ENCODE data around the gene NME4.

DNA sequence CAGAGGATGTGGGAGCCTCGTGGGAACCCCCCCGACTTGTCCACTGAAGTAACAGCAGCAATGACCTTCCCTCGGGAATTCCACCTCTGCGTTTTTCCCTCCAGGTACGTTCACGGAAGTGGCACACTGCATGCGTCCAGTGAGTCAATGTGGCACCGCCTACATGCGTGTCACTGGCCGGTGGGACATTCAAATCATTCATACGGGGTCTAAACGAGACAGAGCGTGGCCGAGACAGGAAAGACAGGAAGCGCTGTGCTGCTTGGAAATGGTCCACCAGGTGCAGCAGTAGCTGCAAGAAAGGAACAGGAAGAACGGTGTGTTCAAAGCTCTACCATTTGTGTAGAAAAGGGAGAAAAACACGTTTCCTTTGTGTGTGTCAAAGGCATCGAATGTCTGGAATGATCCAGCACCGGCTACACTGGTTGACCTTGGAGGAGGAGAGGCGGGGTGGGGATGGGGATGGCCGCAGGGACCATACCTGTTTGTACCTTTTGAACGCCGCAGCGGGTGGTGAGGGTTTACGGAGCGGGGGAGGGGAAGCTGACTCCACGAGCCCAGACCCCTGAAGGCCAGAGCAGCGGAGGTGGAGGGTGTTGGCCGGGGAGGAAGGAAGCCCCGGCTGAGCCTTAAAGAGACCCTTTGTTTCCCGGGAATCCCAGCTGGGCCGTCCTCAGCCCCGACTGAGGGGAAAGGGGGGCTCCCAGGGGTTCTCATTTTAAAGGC, 13.5 kb upstream of the NME4 start:
- TF ChIP-seq, protein P1, sequence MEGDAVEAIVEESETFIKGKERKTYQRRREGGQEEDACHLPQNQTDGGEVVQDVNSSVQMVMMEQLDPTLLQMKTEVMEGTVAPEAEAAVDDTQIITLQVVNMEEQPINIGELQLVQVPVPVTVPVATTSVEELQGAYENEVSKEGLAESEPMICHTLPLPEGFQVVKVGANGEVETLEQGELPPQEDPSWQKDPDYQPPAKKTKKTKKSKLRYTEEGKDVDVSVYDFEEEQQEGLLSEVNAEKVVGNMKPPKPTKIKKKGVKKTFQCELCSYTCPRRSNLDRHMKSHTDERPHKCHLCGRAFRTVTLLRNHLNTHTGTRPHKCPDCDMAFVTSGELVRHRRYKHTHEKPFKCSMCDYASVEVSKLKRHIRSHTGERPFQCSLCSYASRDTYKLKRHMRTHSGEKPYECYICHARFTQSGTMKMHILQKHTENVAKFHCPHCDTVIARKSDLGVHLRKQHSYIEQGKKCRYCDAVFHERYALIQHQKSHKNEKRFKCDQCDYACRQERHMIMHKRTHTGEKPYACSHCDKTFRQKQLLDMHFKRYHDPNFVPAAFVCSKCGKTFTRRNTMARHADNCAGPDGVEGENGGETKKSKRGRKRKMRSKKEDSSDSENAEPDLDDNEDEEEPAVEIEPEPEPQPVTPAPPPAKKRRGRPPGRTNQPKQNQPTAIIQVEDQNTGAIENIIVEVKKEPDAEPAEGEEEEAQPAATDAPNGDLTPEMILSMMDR (conservative IDR thresholded peaks at IDR 0.05) = no peak
- no peak for TF ChIP-seq ZFX (IDR thresholded peaks at IDR 0.05)
